NCI-H2081 treated with DMSO at 0.1 percent for 48 hours (cell line): ENCODE measurements around the gene KEAP1.

Source experiments
- DNase-seq: peaks from one replicate; lab custom pipeline; 2025; lab: John Stamatoyannopoulos, UW

KEAP1 gene

GRCh38 chr19:10523135-10523636, 20.0 kb upstream of the KEAP1 start:
- DNase-seq, result no peak

DNA sequence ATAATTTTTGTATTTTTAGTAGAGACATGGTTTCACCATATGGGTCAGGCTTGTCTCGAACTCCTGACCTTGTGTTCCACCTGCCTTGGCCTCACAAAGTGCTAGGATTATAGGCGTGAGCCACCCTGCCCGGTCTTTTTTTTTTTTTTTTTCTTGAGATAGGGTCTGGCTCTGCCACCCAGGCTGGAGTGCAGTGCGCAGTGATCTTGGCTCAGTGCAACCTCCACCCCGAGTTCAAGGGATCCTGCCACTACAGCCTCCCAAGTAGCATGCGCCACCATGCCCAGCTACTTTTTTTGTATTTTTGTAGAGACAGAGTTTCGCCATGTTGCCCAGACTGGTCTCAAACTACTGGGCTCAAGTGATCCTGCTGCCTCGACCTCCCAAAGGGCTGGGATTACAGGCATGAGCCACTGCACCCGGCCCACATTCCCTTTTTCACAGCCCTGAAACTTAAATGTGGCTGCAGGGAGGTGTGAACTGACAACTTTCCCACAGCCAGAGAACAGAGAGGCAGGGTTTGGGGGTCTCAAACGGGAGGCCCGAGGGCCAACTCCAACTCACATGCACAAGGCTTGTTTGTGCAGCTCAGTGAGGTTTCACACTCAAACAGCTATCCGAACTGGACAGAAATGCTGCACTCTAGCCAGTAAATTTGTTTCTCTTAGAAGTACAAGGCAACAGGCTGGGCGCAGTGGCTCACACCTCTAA, 18.5 kb upstream of the KEAP1 start:
- no peak for DNase-seq

- DNase-seq, result no peak
These were observed 17.6 kb upstream of the KEAP1 start for GRCh38 chr19:10520652-10521318.

- no peak for DNase-seq
These were observed 16.3 kb upstream of the KEAP1 start for GRCh38 chr19:10519421-10519820.

- DNase-seq, result no peak
These were observed 15.5 kb upstream of the KEAP1 start for GRCh38 chr19:10518444-10519361.

DNA sequence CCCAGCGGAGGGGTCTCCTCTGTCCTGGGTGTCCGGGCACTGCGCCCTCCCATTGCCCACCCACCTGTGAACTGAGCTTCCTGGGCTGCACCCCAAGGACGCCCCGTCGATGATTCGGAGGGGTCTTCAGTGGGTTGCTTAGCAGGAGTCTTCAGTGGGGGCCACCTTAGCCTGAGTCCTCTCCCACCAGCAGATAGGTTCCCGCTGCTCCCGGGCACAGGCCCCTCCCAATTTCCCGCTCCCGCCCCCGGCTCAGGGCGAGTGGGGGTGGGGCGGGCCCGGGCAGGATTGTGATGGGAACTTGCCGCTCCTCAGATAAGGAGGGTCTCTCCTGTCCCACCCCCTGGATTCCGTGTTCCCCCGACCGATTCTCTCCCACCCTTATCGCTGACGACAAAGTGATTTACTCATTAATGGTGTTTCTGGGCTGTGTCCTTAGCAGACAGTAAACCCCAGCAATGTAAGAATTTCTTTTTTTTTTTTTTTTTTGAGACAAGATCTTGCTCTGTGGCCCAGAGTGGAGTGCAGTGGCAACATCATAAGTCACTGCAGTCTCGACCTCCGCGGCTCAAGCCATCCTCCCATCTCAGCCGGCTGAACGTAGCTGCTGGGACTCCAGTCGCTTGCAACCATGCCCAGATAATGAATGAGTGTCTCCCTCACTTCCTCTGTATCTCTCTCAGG, 14.7 kb upstream of the KEAP1 start:
- no peak for DNase-seq

DNA sequence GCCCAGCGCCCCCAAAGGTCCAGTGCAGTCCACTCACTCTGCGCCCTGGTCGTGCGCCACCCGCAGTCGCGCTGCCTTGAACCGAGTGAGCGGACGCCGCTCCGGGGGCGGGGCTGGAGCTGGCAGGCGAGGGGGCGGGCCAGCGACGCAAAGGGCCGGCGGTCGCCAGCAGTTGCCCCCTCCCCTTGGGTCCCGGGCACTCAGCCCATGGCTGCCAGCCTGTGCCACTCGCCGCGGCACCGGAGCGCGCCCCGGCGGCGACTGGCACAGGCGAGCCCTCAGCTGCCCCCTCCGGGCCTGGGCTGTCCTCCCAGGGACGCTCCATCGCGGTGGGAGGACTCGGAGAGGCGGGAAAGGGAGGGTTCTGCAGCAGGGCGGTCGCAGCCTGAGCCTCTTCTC, 14.2 kb upstream of the KEAP1 start, which contains the start of gene S1PR5:
TSS of gene S1PR5 (minus strand) at position 87 of the 399 bp plus-strand sequence. CDS start 2,436 bp downstream, outside the sequence.
- DNase-seq, result no peak

- DNase-seq, result no peak
These were observed 13.6 kb upstream of the KEAP1 start for GRCh38 chr19:10516671-10517286.

DNA sequence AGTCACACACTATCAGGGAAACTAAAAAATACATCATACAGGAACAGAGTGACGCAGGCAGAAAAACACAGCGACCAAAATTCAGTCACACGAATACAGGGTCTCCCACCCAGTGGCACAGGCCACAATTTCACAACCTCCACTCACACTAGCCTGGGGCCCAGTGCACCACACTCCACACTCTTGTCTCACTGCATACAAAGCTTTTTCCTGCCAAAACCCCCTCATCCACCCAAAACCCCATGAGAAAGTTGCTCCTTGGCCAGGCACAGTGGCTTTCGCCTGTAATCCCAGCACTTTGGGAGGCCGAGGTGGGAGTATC, 12.9 kb upstream of the KEAP1 start:
- no peak for DNase-seq

DNA sequence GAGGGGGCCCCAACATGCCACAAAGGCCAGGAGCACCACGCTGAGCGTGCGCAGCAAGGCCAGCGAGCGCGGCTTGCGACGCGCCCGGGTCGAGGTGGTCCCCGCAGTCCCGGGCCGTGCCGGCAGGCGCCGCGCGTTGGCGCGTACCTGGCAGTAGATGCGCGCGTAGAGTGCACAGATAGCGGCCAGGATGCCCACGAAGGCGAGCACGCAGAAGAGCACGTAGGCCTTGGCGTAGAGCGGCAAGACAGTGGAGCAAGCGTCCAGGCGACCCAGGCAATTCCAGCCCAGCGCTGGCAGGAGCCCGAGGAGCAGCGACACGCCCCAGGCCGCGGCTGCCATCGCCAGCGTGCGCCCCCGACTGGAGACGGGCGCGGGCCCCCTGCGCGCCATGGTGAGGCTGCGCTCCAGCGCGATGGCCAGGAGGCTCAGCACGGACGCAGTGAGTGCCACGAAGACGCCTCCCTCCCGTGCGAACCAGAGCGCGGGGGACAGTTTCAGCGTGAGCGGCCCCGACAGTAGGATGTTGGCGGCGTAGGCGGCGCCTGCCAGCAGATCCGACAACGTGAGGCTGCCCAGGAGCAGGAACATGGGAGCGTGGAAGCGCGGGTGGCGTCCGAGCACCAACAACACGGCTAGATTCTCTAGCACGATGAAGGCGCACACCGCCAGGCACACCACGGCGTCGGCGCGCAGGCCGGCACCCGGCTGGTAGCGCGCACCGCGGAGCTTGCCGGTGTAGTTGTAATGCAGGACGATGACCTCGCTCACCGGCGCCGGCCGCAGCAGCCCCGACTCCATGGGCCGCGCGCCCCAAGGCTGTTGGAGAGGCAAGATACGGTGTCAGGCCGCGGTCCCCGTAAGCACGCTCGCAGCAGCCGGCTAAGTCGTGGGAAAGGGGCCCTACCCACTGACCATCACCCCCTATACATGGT, 11.3 kb upstream of the KEAP1 start:
- DNase-seq, result no peak

DNA sequence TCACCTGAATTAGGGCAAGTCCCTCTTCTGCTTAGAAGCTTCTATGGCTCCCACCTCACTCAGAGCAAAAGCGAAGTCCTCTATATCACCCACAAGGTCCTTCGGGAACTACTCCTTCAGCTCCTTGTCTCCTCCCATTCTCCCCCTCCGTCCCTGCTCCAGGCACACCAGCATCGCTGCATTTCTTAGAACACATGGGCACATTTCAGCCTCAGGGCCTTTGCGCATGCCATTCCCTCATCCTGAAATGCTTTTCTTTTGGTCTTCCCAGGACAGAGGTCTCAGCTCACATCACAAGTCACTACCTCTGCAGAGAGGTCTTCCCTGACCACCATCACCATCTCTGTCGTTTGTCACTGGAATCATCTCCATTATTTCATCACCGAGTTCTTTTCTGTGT, 10.1 kb upstream of the KEAP1 start:
- no peak for DNase-seq

DNA sequence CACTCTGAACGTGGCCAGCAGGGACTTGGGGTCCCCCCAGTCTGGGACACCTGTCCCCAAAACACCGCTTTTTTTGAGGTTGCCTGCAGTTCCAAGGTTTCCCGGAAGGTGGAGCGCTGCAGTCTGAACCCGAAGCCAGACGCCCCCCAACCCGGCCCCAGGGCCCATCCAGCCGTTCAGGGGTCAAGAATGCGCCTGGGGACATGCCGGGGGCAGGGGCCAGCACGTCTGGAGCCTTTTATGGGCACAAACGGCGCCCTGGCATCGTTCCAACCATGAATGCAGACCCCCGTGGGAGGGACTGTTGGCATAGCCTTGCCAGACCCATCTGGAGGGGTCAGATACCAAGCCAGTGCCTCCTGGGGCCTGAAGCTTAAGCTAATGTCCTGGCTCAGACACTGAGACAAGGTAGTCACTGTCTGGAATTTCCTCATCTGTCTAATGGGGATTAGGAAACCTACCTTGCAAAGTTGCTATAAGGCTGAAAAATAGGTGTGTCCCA, 7.2 kb upstream of the KEAP1 start:
- DNase-seq, result no peak

GRCh38 chr19:10508707-10509106, 5.6 kb upstream of the KEAP1 start:
- no peak for DNase-seq

DNA sequence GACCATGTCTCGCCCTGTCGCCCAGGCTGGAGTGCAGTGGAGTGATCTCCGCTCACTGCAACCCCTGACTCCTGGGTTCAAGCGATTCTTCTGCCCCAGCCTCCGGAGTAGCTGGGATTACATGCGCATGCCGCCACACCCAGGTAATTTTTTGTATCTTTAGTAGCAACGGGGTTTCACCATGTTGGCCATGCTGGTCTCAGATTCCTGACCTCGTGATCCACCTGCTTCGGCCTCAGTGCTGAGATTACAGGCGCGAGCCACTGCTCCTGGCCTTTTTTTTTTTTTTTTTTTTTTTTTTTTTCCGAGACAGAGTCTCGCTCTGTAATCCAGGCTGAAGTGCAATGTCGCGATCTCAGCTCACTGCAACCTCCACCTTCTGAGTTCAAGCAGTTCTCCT, 4.9 kb upstream of the KEAP1 start:
- DNase-seq, result no peak

- no peak for DNase-seq
These were observed 2.5 kb upstream of the KEAP1 start for GRCh38 chr19:10505583-10506229.

DNA sequence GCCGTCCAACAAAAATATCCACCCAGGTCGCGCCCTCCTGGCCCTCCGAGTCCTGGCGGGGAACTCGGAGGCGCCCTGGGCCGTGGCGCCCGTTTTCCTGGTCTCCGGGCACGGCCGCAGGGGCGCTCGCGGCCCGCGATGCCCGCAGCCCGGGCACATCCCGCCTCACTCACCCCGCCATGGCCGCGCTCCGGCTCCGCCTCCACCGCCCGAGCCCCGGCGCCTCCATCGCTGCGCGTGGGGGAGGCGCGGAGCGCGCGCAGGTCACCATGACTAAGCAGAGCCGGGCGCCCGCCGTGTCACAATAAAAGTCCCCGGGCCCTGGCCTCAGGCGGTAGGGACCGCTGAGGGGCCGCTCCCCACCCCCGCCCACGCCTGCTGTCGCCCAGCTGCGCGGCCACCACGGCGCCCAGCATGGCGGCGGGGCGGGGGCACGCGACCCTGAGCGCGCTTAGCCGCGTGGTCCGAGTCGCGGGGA, 593 bp downstream of the KEAP1 start:
- DNase-seq, result peak; percentile 76

- DNase-seq, result no peak
These were observed 1.1 kb downstream of the KEAP1 start for GRCh38 chr19:10501971-10502523.

DNA sequence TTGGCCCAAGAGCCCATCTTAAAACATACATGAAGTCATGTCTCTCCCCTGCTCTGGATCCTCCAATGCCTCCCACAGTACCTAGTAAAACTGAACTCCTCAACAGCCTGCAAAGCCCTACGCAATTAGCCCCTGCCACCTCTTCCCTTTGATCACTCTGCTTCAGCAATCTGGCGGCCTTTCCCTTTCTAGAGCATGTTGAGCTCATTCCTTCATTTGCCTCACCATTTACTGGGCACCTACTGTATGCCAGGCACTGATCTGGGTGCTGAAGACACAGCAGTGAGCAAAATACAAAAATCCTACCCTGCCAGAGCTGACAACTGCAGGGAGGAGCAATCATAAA, 2.9 kb downstream of the KEAP1 start:
- DNase-seq, result no peak

DNA sequence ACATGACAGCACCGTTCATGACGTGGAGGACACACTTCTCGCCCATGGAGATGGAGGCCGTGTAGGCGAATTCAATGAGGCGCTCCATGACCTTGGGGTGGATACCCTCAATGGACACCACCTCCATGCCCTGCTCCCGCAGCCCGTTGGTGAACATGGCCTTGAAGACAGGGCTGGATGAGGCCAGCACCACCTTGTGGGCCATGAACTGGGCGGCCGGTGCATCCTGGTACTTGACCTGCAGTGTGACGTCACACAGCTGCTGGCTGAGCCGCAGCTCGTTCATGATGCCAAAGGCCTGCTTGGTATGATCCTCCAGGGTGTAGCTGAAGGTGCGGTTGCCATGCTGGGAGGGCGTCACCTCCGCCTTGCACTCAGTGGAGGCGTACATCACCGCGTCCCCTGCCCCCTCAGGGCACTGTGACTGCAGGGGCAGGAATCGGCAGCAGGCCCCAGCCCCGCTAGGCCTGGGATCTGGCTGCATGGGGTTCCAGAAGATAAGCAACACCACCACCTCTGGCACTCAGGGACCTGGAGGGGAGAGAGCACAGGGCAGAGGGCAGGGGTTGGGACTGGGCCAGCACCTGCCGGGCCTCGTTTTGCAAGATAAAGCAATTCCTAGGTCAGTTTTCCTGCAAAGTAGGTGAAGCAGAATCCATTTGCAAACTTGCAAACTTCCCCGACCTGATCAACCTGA, 3.5 kb downstream of the KEAP1 start:
- DNase-seq, result no peak
